Suppressor macrophage treated with lipopolysaccharide for 4 hours (primary cell): Measurements from ENCODE around the gene MRPL42.
"Not testable (repeated sequence)": the region's sequence is repeated elsewhere in the genome, so short reads cannot be mapped to it uniquely, and the experiment has no call there.

Experiments used
- DNase-seq: peaks from one replicate; pipeline ENCODE4 v3.0.0-alpha.2; 2020

MRPL42 gene

DNA sequence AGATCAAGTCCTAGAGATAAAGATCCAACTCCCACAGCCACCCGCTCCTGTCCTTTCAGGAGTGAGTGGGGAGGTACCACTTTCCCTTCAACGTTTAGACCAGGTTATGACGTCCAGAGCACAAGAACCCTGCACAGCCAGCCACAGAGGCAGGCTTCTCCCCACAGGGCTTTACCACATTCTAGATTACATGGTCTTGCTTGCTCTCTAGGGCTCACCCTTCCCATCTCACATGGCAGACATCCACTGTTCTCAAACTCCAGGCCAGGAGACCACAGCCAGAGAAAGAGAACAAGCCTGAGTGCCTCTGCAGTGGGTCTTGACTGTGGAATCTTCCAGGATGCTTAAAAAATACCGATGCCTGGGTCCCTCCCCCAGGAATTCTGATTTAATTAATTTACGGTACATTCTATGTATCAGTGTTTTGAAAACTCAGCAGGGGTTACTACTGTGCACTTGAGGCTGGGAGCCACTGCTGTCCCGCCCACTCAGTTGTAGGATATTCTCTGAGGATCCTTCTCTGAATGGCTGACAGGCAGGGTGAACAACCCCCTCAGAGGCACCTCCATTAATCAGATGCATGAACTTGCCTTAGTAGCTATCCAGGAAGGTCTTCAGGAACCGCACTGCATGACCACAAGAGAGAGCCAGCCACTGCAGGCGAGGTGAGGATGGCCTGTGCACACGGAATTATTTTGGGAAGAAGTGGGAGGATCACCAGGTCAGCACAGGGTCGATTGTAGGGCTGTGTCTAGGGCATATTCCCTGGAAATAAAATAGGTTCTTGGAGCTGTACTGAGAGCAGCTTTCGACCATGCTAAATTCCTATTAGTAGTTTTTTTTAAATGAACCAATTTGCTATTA lies 83.7 kb downstream of the MRPL42 start:
- DNase-seq, result no peak

DNA sequence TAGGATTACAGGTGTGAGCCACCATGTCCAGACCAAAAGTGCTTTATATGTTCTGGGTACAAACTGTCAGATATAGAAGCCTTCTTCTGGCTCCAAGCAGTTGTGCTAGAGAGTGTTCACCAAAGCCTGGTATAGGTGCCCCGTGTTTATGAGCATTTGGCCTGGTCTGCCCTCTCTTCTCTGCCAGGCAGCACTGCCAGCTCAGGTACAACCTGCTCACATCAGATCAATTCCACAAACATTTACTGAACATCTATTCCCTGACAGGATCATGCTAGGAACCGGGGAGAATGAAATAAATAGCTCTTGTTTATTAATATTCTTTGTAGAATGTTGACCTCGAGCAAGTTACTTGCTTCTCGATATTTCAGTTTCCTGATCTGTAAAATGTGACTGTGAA lies 85.1 kb downstream of the MRPL42 start:
- no peak for DNase-seq

DNA sequence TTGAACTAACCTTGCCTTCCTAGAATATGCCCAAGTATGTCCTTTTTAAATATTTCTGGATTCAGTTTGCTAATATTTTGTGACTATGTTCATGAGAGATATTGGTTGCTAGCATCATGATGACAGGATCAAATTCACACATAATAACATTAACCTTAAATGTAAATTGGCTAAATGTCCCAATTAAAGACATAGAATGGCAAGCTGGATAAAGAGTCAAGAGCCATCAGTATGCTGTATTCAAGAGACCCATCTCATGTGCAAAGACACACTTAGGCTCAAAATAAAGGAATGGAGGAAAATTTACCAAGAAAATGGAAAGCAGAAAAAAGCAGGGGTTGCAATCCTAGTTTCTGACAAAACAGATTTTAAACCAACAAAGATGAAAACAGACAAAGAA lies 90.6 kb downstream of the MRPL42 start:
- DNase-seq, result not testable (repeated sequence)

DNA sequence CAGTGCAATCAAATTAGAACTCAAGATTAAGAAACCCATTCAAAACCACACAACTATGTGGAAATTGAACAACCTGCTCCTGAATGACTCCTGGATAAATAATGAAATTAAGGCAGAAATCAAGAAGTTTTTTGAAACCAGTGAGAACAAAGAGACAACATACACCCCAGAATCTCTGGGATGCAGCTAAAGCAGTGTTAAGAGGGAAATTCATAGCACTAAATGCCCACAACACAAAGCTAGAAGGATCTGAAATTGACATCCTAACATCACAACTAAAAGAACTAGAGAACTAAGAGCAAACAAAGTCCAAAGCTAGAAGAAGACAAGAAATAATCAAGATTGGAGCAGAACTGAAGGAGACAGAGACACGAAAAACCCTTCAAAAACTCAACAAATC lies 91.4 kb downstream of the MRPL42 start:
- DNase-seq, result not testable (repeated sequence)

DNA sequence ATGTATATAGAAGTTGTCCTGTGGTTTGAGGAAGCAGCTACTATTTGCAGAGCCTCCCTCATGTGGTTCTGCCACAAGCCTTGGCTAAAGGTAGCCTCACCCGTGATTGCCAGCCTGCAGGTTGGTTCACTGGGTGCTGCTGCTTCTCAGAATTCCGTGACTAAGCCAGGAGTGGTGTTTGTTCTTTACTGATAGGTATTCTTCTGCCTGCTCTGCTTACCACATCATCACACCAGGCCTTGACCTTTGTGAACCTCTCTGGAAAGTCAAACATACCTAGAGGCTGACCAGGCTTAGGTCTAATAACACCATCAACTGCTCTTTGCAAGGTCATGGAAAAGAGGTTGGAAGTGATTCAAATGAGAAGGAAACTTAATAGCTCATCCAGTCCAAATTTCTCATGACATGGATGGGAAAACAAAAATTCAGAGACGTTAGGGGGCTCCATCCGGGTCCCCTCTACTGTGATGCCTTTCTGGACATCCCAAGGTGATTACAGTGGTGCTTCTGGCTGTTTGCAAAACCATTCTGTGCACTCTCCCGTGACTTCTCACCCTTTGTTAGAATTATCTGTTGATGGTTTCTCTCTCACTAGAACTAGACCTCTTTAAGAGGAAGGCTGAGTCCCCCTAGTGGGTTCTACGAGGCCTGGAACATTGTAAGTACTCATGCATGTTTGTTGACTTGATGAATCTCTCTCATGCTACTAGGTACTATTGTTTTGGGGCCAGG lies 96.7 kb downstream of the MRPL42 start:
- DNase-seq, result no peak

DNA sequence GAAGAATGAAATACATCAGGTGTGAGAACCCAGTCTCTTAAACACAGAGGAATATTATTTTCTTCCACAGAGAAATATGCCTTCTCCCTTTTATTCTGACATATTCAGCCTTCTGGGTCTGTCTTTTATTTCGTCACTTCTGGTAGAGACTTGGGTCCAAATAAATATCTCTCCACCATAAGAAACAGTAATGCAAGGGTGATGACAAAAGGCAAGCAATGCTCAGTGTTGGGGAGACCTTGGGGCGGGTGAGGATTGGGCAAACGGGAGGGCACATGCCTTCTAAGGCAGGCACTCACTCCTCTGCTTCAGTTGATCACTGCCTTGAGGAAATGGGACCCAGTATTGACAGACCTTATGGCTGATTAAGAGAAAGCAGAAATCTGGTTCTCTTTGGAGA lies 98.4 kb downstream of the MRPL42 start:
- no peak for DNase-seq
